ENCODE results near the gene GNB1L.

The GNB1L gene

DNA sequence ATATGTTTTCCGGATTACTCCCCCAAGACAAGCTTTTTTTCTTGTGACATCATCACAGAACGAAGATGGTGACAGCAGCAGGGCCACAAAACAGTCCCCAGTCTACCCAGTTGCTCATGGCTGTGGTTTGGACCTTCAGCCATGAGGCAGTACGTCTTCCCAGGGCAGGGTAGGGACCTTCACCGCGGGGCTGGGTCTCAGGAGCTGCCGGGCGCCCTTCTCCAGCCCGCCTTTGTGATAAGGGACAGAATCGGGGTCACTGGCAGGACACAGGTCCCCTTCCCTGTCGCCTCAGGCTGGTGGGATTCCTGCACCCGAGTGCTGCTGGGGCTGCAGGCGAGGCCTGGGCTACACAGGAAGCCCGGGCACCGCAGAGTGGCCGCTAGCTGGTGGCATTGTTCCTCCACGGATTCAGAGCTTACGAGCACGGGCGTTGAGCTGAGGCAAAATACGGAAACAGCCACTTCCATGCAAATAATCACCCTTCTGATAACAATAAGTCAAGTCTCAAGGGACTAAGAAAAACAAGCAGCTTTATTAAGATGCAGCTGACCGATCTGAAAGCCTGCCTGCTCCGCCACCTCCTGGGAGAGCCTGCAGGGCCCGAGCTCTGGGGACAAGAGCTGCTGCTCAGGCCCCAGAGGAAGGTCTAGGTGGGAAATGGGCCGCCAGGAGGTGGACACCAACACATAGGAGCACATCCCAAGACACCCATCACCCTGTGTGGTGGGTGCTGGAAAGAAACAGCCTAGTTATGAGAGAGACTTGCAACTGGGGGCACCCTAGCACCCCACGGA lies 81.8 kb downstream of the GNB1L start:
- DNase-seq: no peak

DNA sequence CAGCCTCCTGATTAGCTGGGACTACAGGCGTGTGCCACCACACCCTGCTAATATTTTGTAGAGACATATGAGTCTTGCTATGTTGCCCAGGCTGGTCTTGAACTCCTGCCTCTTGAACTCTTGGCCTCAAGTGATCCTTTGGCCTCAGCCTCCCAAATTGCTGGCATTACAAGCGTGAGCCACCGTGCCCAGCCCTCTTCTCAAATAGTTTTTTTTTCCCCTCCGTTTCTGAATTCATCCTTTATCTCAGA lies 82.3 kb downstream of the GNB1L start:
- no peak for DNase-seq

DNA sequence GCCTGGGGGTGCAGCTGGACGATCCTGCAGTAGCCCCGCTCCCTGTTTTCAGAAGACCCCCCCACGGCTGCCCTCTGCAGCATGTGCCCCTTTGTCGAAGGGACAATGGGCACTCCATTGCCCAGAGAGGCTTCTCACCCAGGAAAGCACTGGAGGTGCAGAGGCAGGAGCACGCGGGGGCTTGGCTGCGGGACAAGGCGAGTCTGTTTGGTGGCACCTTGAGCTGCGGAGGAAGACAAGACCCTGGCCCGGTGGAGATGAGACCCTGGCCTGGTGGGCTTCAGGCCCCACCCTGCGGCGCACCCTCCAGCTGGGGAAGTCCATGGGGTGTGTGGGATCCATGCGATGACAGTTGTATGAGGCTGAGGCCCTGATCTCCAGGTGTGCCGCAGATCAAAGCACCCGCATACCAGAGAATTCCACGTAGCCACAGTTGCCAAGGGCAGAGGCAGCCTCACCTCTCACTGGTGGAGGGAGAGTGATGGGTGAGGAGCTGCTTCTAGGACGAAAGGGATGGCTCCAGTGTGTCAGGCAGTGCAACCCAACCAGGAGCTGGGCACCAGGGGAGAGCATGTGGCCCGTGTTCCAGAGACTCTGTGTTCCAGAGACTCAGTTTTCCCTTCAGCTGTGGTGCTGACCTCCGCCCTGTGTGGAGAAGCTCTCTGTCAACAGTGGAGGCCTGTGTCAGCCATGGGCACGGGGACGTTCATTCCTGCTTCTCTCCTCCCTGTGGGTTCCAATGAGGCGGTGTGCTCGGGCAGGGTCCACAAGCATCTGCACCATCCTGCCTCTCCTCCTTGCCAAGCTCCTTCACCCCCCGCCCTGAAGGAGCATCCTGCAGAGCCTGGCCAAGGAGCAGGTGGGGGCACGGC lies 84.1 kb downstream of the GNB1L start:
- no peak for DNase-seq

DNA sequence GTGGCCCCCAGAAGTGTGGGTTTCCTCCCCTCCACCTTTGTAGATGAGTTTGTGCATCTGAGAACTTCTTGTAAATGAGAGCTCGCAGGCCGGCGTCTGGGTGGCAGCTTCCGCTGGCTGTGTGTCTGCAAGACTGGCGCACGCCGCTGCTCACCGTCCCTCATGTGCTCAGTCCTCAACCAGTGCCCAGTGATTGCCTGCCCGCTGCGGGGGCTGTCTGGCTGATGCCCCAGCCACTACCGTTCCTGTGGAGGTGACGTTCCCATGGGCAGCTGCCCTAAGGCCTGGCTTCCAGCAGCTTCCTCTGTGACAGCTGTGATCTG lies 85.3 kb downstream of the GNB1L start:
- DNase-seq: no peak

DNA sequence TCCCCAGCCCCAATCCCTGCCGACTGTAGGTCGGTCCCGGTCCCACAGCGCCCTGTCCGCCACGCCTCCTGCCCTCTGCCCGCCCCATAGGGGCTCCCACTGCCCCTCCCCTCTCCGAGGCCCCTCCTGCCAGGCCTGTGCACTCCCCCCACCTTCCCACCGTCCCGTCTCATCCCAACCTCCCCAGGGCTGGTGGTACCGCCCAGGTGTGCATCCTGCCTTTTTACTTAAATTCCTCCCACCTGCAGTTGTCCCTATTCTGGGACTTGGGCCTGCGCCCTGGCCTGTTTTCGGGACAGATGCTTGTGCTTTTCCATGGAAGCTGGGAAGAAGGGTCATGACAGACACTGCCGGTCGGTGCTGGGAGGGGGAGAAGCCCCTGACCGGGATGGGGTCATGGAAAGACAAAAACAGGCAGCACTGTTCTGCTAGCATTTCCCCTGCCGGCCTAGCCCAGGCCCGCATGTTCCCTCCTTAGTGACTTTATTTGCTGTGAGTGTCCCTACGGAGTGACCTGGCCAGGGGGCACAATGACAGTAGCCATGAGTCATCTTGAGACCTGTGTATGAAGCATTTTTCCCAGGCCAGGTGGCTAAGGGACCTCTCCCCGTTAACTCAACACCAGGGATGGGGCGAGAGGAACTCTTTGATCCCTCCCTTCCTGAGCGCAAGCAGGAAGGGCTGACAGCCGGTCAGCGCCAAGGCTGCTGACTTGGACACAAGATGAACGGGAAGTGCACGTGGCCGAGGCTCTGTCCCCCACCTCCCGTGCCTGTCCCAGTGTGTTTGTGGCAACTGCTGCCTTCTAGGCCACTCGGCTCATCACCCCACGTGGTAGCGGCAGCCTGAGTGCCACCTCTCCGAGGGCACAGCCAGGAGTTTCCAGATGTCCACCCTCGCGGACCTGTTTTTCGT lies 87.0 kb downstream of the GNB1L start:
- no peak for DNase-seq

DNA sequence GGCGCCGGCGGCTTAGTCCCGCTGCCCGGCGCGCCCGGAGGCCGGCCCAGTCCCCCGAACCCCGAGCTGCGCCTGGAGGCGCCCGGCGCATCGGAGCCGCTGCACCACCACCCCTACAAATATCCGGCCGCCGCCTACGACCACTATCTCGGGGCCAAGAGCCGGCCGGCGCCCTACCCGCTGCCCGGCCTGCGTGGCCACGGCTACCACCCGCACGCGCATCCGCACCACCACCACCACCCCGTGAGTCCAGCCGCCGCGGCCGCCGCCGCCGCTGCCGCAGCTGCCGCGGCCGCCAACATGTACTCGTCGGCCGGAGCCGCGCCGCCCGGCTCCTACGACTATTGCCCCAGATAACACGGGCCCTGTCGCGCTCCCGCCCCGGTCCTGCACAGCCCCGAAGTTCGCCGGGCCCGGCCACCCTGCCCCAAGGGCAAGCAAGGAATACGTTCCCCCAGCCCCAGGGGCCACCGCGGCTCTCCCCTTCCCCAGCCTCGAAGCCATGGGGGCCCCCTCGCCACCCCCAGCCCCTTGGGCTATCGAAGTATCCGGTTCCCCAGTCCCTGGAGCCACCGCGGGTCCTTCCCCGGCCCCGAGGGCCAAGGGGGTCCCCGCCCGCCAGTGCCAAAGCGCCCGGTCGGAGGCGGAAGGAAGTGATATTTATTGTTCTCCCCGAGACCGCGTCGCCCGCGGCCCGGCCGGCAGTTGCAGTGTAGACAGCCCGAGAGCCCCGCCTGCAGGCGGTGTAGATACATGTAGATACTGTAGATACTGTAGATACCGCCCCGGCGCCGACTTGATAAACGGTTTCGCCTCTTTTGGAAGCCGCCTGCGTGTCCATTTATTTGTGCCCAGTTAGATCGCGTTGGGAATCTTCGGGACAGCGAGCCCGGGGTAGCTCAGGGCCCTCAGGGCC lies 87.9 kb downstream of the GNB1L start:
- no peak for DNase-seq

DNA sequence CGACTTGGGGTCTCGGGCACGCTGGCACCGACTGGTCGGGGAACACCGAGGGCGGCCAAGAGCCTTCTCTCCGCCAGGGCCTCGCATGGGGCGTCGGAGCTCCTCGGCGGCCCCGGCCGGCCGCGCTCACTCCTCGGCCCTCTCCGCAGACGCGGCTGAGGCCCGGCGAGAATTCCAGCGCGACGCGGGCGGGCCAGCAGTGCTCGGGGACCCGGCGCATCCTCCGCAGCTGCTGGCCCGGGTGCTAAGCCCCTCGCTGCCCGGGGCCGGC lies 88.5 kb downstream of the GNB1L start:
- DNase-seq: no peak

DNA sequence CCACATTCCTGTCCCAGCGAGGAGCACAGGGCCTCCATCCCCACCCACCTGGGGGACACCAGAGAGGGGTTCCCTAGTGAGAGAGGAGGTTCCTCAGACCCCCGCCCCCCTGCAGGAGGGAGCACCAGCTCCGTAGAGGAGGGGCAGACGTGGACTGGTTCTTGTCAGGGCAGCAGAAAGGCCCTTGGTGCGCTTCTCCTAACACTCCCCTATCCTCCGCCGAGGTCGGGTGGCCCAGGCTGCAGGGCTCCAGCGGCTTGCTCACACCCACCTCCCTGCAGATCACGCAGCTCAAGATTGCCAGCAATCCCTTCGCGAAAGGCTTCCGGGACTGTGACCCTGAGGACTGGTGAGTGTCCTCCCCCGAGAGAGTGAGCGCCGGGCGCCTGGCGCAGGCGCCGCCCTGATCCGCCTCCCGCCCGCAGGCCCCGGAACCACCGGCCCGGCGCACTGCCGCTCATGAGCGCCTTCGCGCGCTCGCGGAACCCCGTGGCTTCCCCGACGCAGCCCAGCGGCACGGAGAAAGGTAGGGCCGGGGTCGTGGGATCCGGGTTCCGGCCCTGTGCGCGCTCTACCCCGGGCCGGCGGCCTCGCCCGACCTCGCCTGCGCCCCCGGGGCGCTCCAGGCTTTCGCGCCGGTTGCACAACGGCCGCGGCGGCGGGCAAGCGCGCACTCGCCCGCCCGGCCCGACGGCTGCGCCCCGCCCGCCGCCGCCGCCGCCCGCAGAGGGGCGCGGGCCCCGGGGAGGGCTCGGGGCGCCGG lies 89.0 kb downstream of the GNB1L start:
- no peak for DNase-seq

DNA sequence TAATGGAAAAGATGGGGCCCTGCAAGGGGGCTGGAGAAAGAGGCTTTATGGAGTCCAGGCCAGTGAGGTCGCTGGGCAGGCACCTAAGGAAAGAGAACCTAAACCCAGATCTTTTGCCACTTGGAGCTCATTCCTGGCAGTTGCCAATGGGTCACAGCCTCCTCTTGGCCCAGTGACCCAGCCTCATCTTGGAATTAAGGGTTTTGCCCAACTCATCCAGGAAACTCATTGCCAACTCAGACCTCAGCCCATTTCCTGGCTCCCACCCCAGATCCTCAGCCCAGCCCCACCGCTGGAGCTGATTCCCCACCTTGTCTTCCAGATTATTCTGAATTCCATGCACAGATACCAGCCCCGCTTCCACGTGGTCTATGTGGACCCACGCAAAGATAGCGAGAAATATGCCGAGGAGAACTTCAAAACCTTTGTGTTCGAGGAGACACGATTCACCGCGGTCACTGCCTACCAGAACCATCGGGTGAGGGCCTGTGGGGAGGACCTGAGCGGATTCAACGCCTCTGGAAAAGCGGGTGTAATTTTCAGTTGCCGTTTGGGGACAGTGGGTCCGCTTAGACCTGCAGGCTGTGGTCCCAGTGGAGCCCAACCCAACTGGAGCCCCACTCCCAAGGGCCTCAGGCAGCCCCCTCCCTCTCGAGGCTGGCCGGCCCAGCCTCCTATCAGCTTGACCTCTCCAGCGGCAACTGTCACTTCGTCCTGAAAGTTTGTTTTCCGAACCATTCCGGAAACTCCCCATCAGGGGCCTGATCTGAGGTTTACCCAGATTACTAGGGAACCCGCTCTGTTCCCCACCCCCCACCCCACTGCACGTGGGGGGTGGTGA lies 89.8 kb downstream of the GNB1L start:
- no peak for DNase-seq

DNA sequence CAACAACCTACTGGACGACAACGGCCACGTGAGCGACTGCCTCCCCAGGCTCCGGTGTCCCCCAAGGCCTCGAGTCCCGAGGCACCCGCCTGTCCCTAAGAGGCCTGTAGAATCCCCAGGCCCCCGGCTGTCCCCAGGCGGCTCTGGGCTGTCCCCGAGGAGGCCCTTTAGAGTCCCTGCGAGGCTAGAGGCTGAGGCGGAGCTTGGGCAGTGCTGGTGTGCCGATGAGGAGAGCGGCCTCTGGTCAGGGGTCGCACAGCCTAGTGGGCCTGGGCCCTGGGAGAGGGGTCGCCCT lies 90.4 kb downstream of the GNB1L start:
- DNase-seq: no peak

DNA sequence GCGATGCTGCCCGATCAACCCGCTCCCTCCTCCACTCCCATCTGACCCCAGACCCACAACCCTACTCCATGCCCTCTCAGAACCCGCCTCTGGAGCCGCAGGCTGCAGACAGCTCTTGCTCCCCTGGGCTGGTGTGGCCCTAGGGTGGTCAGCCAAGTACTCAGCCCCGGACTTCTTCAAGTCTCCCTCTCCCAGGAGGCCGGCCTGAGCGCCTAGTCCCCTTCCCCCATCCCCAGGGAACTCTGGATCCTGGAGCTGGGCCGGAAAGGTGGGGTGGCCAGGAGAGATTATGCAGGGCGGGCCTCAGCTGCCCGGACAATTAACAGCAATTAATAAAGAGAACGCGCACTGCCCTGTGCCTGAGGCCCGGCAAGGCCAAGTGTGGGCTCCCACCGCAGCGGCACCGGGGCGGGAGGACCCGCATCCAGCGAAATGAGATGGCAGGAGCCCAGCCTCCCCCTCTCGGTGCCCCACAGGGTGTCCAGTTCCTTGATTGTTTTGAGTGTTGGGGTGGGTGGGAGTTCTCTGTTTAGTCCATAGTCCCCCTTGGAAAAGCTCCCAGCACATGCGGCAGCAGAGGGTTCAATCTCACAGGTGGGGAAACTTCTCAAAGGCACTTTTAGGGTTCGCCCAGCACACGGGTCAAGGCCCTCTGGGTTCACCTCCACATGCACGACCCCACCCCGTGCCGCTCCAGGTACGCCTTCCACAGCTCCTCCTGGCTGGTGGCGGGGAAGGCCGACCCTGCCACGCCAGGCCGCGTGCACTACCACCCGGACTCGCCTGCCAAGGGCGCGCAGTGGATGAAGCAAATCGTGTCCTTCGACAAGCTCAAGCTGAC lies 91.0 kb downstream of the GNB1L start:
- DNase-seq: no peak

DNA sequence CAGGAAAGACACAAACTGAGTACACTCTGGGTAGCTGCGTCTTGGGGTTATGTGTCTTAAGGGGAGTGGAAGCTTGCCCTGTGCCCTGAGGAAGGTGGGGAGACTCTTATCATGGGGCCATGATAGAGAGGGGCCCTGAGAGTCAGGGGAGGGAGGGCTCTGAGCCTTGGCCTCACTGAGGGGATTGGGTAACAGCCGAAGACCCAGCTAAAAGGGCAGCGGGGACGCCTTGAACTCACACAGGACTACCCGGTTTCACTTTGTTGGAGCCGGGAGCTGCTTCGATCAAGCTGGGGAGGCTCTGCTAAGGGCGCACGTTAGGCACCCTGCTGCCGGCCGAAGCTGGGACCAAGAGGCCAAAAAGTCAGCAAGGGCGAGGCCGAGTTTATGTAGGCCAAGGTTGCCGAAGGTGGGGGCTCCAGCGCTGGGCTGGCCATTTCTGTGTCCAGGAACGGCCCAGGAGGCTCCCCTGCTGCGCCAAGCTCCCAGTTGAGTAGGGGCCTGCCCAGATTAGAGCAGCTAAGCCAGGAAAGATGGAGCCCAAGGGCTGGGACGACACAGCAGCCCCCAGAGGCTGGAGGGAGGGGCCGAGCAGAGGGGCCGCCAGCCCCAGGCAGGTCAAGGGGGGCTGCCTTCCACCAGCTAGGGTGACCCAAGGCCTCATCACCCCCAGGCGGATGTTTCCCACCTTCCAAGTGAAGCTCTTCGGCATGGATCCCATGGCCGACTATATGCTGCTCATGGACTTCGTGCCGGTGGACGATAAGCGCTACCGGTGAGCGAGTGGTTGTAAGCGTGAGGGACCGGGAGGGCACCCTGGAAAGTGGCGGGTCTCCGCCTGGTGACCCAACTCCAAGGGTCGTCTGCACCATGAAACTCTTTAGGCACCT lies 91.9 kb downstream of the GNB1L start:
- DNase-seq: no peak

DNA sequence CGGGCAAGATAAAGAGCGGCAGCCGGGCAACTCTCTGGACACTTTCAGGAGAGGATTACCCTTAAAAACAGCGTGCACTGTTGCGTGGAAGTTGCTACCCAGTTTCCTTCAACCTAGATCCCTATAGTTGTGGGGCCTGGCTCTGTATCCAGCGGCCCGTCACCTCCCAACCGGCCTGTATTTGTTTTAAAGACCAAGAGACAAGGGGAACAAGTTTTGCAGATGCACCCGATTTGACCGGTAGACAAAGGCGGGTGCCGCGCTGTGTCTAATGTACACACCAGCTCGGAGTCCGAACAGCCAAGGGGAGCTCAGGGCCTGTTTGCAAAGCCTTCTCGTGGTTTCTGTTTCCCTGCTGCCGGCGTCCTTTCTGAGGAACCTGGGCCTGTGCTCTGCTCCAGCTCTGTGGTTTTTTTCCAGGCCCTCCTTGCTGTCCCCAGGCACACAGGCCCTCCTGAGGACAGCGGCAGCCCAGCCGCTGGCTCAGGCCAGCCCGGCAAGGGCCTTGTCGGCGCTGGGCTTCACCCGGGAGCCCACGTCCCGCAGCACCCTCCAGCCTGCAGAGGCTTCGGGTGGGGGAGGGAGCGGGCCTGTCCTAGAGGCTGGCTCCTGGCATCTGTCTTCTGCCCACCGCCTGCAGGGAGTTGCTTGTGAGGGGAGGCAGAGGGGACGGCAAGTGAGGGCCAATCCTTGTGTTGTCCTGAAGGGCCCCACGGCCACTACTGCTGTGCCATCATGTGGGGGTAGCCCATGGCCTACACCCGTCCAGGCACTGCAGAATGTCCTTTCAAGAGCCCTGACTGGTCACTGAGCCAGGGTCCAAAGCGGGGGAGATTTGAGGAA lies 92.7 kb downstream of the GNB1L start:
- DNase-seq: no peak

DNA sequence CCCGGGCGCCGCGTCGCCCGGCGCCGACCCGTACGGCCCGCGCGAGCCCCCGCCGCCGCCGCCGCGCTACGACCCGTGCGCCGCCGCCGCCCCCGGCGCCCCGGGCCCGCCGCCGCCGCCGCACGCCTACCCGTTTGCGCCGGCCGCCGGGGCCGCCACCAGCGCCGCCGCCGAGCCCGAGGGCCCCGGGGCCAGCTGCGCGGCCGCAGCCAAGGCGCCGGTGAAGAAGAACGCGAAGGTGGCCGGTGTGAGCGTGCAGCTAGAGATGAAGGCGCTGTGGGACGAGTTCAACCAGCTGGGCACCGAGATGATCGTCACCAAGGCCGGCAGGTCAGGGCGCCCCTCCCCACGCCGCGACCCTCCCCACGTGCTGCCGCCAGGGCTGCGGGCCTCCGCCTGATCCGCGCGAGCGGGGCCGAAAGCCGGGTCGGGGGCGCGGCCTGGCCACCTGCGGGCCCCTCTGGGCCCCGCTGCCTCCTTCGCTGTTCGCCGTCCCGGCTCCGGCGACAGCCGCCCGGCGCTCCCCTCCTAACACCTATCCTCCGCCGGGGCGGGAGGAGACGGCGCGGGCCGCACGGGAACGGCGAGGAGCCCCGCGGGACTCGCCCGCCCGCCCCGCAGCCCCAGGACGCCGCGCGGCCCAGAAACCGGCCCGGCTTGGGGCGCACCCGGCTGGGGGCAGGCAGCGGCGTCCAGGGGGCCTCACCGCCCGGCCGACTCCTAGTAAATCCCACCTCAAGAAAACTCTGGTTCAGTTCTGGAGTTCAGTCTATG lies 93.5 kb downstream of the GNB1L start:
- DNase-seq: no peak

DNA sequence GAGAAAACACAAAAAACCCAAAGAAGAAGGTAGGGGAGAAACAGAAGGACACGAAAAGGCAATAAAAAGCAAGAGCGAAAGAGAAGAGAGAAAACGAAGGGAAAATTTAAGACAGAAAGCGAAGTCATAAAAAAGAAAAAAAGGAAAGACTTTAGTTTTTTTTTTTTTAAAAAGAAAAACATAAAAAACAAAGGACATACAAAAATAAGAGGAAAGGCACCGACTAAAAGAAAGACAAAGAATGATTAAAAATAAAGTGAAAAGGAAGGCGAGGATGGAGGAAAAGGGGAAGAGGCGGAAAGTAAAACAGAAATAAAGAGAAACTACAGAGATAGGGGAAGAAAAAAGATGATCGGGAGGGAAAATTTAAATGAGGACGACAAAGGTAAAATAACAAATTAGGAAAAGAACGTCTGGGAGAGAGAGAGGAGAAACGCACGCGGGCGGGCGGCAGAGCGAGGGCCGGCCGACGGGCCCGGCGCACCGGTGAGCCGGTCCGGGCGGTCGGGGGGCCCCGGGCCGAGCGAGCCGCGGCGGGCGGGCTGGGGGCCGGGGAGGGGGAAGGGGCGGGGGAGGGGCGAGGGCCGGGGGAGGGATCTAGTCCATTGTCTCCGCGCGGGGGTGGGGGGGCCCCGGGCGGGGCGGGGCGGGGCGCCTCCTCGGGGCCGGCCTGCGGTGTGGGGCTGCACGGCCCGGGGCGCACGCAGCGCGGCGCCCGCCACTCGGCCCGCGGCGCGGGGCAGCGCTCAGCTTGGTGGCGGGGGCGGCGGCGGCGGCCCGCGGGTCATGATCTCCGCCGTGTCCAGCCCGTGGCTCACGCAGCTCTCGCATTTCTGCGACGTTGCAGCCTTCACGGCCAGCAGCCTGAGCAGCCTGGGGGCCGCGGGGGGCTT lies 94.4 kb downstream of the GNB1L start, which contains the start of gene TBX1:
Gene TBX1 (plus strand): TSS at position 721 of the 893 bp plus-strand sequence. CDS start 66 bp downstream, at position 787.
- DNase-seq: no peak

DNA sequence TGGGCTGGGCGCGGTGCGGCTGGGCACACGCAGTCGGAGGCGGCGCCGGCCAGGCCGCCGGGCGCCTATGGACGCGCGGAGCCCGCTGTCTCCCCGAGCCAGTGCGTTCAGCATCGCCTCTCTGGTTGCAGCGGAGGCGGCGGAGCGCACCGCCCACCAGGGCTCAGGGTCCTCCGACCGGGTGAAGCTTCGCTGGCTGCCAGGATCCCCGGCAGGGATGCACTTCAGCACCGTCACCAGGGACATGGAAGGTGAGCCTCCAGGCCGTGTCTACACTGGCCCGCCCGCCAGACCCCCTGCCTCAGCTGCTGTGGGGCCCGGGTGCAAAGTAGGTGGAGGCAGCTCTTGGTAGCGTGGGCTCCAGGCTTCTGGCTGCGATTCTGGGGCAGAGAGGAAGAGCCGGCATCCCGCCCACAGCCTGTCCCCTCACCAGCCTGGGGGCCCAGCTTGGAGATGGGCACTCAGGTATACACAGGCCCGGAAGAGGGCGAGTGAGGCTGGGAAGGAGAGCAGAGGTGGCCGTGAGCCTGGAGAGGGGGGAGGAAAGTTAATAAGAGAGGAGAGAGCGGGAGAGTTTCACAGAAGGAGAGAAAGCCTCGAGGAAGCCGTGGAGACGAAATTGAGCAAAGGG lies 95.1 kb downstream of the GNB1L start:
- DNase-seq: no peak
